ENCODE data around the gene BRD1. TPM values are rescaled to one million over a fixed set of nuclear protein-coding genes. Genes with fewer than 3 reads are reported as not detected.

Gene BRD1
- total and polyA plus RNA-seq, 2 experiments from 2014 or later: 12.3 to 33.8 TPM

DNA sequence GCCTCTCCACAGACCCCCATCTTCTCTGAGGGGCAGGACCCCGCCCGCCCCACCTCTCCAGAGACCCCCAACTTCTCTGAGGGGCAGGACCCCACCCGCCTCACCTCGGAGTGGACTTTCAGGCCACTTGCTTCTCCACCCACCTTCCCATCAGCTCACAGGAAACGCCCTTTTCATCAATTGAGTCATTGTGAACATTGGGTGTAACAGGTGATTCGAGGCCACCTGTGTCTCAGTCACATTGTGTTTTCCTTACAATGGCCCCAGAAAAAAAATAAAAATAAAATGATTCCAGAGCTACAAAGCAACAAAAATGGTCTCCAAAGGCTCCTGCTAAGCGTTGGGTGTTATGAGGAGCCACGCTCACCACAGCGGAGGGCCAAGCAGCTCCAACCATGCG lies 36.0 kb downstream of the BRD1 start:
- no peaks in the 10 kb centered on the region for H3K9me2 ChIP-seq (ENCODE audit: insufficient read depth)
- H3K4me3 Mint-ChIP-seq: no peak overlapping the region
- H2AFZ ChIP-seq: no peak overlapping the region
- peaks cover 1% of the 10 kb centered on the region; the same call in 1 of the 2 replicates for H3K36me3 ChIP-seq (ENCODE audit: insufficient read depth)
- H3K27me3 ChIP-seq (ENCODE audit: insufficient read depth): no peaks in the 10 kb centered on the region
- no peak overlapping the region; the same call in 1 of the 2 replicates for H3K27ac ChIP-seq (ENCODE audit: low read depth)
- TF ChIP-seq, protein P1, sequence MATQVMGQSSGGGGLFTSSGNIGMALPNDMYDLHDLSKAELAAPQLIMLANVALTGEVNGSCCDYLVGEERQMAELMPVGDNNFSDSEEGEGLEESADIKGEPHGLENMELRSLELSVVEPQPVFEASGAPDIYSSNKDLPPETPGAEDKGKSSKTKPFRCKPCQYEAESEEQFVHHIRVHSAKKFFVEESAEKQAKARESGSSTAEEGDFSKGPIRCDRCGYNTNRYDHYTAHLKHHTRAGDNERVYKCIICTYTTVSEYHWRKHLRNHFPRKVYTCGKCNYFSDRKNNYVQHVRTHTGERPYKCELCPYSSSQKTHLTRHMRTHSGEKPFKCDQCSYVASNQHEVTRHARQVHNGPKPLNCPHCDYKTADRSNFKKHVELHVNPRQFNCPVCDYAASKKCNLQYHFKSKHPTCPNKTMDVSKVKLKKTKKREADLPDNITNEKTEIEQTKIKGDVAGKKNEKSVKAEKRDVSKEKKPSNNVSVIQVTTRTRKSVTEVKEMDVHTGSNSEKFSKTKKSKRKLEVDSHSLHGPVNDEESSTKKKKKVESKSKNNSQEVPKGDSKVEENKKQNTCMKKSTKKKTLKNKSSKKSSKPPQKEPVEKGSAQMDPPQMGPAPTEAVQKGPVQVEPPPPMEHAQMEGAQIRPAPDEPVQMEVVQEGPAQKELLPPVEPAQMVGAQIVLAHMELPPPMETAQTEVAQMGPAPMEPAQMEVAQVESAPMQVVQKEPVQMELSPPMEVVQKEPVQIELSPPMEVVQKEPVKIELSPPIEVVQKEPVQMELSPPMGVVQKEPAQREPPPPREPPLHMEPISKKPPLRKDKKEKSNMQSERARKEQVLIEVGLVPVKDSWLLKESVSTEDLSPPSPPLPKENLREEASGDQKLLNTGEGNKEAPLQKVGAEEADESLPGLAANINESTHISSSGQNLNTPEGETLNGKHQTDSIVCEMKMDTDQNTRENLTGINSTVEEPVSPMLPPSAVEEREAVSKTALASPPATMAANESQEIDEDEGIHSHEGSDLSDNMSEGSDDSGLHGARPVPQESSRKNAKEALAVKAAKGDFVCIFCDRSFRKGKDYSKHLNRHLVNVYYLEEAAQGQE (IDR thresholded peaks at IDR 0.05; ENCODE audit: unreplicated experiment): no peak
- TF ChIP-seq JUNB (IDR thresholded peaks at IDR 0.05; ENCODE audit: unreplicated experiment): no peak
- TF ChIP-seq, protein P2, sequence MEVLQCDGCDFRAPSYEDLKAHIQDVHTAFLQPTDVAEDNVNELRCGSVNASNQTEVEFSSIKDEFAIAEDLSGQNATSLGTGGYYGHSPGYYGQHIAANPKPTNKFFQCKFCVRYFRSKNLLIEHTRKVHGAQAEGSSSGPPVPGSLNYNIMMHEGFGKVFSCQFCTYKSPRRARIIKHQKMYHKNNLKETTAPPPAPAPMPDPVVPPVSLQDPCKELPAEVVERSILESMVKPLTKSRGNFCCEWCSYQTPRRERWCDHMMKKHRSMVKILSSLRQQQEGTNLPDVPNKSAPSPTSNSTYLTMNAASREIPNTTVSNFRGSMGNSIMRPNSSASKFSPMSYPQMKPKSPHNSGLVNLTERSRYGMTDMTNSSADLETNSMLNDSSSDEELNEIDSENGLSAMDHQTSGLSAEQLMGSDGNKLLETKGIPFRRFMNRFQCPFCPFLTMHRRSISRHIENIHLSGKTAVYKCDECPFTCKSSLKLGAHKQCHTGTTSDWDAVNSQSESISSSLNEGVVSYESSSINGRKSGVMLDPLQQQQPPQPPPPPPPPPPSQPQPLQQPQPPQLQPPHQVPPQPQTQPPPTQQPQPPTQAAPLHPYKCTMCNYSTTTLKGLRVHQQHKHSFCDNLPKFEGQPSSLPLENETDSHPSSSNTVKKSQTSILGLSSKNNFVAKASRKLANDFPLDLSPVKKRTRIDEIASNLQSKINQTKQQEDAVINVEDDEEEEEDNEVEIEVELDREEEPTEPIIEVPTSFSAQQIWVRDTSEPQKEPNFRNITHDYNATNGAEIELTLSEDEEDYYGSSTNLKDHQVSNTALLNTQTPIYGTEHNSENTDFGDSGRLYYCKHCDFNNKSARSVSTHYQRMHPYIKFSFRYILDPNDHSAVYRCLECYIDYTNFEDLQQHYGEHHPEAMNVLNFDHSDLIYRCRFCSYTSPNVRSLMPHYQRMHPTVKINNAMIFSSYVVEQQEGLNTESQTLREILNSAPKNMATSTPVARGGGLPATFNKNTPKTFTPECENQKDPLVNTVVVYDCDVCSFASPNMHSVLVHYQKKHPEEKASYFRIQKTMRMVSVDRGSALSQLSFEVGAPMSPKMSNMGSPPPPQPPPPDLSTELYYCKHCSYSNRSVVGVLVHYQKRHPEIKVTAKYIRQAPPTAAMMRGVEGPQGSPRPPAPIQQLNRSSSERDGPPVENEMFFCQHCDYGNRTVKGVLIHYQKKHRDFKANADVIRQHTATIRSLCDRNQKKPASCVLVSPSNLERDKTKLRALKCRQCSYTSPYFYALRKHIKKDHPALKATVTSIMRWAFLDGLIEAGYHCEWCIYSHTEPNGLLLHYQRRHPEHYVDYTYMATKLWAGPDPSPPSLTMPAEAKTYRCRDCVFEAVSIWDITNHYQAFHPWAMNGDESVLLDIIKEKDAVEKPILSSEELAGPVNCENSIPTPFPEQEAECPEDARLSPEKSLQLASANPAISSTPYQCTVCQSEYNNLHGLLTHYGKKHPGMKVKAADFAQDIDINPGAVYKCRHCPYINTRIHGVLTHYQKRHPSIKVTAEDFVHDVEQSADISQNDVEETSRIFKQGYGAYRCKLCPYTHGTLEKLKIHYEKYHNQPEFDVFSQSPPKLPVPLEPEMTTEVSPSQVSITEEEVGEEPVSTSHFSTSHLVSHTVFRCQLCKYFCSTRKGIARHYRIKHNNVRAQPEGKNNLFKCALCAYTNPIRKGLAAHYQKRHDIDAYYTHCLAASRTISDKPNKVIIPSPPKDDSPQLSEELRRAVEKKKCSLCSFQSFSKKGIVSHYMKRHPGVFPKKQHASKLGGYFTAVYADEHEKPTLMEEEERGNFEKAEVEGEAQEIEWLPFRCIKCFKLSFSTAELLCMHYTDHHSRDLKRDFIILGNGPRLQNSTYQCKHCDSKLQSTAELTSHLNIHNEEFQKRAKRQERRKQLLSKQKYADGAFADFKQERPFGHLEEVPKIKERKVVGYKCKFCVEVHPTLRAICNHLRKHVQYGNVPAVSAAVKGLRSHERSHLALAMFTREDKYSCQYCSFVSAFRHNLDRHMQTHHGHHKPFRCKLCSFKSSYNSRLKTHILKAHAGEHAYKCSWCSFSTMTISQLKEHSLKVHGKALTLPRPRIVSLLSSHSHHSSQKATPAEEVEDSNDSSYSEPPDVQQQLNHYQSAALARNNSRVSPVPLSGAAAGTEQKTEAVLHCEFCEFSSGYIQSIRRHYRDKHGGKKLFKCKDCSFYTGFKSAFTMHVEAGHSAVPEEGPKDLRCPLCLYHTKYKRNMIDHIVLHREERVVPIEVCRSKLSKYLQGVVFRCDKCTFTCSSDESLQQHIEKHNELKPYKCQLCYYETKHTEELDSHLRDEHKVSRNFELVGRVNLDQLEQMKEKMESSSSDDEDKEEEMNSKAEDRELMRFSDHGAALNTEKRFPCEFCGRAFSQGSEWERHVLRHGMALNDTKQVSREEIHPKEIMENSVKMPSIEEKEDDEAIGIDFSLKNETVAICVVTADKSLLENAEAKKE (CRISPR knock-in tag; IDR thresholded peaks at IDR 0.05): no peak
- TF ChIP-seq POLR2AphosphoS5 (IDR thresholded peaks at IDR 0.05; ENCODE audit: low read depth): no peak
- TF ChIP-seq CREB1 (CRISPR knock-in tag; IDR thresholded peaks at IDR 0.05; ENCODE audit: low read depth): no peak
- TF ChIP-seq, protein P3, sequence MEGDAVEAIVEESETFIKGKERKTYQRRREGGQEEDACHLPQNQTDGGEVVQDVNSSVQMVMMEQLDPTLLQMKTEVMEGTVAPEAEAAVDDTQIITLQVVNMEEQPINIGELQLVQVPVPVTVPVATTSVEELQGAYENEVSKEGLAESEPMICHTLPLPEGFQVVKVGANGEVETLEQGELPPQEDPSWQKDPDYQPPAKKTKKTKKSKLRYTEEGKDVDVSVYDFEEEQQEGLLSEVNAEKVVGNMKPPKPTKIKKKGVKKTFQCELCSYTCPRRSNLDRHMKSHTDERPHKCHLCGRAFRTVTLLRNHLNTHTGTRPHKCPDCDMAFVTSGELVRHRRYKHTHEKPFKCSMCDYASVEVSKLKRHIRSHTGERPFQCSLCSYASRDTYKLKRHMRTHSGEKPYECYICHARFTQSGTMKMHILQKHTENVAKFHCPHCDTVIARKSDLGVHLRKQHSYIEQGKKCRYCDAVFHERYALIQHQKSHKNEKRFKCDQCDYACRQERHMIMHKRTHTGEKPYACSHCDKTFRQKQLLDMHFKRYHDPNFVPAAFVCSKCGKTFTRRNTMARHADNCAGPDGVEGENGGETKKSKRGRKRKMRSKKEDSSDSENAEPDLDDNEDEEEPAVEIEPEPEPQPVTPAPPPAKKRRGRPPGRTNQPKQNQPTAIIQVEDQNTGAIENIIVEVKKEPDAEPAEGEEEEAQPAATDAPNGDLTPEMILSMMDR (conservative IDR thresholded peaks at IDR 0.05; ENCODE audit: low read depth in 2 of 2): no peak
- TF ChIP-seq STAT1 (IDR thresholded peaks at IDR 0.05; ENCODE audit: unreplicated experiment): no peak
- TF ChIP-seq ZNF114 (CRISPR knock-in tag; IDR thresholded peaks at IDR 0.05): no peak
- TF ChIP-seq EZH2 (IDR thresholded peaks at IDR 0.05; ENCODE audit: low read depth, unreplicated experiment): no peak
- no peak for TF ChIP-seq ZNF331 (CRISPR knock-in tag; IDR thresholded peaks at IDR 0.05; ENCODE audit: low read depth)
- TF ChIP-seq, protein P4, sequence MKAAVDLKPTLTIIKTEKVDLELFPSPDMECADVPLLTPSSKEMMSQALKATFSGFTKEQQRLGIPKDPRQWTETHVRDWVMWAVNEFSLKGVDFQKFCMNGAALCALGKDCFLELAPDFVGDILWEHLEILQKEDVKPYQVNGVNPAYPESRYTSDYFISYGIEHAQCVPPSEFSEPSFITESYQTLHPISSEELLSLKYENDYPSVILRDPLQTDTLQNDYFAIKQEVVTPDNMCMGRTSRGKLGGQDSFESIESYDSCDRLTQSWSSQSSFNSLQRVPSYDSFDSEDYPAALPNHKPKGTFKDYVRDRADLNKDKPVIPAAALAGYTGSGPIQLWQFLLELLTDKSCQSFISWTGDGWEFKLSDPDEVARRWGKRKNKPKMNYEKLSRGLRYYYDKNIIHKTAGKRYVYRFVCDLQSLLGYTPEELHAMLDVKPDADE (IDR thresholded peaks at IDR 0.05): no peak
- no peak for TF ChIP-seq EZH2phosphoT487 (IDR thresholded peaks at IDR 0.05; ENCODE audit: unreplicated experiment)
- TF ChIP-seq NANOG (IDR thresholded peaks at IDR 0.05; ENCODE audit: borderline replicate concordance): no peak
- H3K4me1 Mint-ChIP-seq: peaks cover 15% of the 10 kb centered on the region
- H3K79me2 ChIP-seq (replicated peaks; ENCODE audit: insufficient read depth): peaks cover 86% of the 10 kb centered on the region
- H3K4me2 ChIP-seq: no peak overlapping the region
- no peak overlapping the region for H3K27ac Mint-ChIP-seq
- no peaks in the 10 kb centered on the region for H3K9me3 Mint-ChIP-seq
- H4K20me1 ChIP-seq (replicated peaks; ENCODE audit: insufficient read depth): peaks cover 42% of the 10 kb centered on the region
- H3K36me3 Mint-ChIP-seq (ENCODE audit: low read depth): peaks cover 74% of the 10 kb centered on the region
- ATAC-seq (no peak), DNase-seq (ENCODE audit: low spot score) (no peak)
- H3F3A ChIP-seq (replicated peaks; ENCODE audit: low read depth): no peaks in the 10 kb centered on the region; the same call in 1 of the 2 replicates
- peaks cover 11% of the 10 kb centered on the region for H3K27me3 Mint-ChIP-seq (ENCODE audit: insufficient read depth, low read depth, poor library complexity)
- H3K4me3 ChIP-seq: no peak overlapping the region
- H3K4me1 ChIP-seq (ENCODE audit: insufficient read depth): no peaks in the 10 kb centered on the region

Measured in GM23338 (cell line).